Measurements from ENCODE around the gene TET3. TPM values are rescaled to one million over a fixed set of nuclear protein-coding genes. Genes with fewer than 3 reads are reported as not detected.

The TET3 gene
- total RNA-seq: 1 to 10 TPM; 1.9 to 3.9 TPM

GRCh38 chr2:73984203-73984921 lies at the start of gene TET3:
TET3 (plus strand) TSS chr2:73984910; CDS start chr2:73986404, 1,494 bp downstream.
- DNase-seq (ENCODE audit: low spot score): no peak
- Histone ChIP-seq H3K36me3 (no peaks in the 10 kb centered on the region), H3K4me3 (peak within 1 kb of the TSS; percentile 53 to 66), H3K9me3 (no peaks in the 10 kb centered on the region), H3K27ac (peak within 1 kb of the TSS; percentile 65), H3K27me3 (no peaks in the 10 kb centered on the region), H3K4me1 (peaks cover 0 to 76% of the 10 kb centered on the region in 2 donors)
- TF ChIP-seq, protein P1, sequence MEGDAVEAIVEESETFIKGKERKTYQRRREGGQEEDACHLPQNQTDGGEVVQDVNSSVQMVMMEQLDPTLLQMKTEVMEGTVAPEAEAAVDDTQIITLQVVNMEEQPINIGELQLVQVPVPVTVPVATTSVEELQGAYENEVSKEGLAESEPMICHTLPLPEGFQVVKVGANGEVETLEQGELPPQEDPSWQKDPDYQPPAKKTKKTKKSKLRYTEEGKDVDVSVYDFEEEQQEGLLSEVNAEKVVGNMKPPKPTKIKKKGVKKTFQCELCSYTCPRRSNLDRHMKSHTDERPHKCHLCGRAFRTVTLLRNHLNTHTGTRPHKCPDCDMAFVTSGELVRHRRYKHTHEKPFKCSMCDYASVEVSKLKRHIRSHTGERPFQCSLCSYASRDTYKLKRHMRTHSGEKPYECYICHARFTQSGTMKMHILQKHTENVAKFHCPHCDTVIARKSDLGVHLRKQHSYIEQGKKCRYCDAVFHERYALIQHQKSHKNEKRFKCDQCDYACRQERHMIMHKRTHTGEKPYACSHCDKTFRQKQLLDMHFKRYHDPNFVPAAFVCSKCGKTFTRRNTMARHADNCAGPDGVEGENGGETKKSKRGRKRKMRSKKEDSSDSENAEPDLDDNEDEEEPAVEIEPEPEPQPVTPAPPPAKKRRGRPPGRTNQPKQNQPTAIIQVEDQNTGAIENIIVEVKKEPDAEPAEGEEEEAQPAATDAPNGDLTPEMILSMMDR (IDR thresholded peaks at IDR 0.05): no peak

DNA sequence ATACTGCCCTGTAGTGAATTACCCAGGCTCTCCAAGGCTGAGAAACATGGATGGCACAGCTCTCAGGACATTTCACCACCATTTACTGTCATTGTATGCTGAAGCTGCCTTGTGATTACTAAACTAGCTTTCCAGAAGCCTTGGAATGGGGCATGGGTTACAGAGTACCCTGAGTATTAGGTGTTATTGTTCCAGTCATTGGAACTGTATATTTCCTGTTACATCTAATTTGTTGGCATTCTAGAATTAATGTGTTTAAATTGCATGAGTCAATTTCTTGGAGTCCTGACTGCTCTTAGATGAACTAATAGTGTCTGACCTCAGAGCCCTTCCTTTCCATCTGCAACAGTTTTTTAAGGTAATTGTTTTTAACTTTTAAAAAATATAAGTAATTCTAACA lies 49.1 kb upstream of the TET3 start:
- H3K36me3 ChIP-seq: peaks cover 9% of the 10 kb centered on the region
- DNase-seq (ENCODE audit: low spot score): no peak
- H3K4me3 ChIP-seq: no peak overlapping the region
- H3K27ac ChIP-seq: no peak overlapping the region
- H3K9me3 ChIP-seq: no peaks in the 10 kb centered on the region
- peaks cover 0 to 13% of the 10 kb centered on the region in 2 donors for H3K4me1 ChIP-seq
- H3K27me3 ChIP-seq: no peaks in the 10 kb centered on the region
- TF ChIP-seq, protein P1 (IDR thresholded peaks at IDR 0.05): no peak

GRCh38 chr2:73937103-73937885 lies 47.4 kb upstream of the TET3 start:
- peaks cover 0 to under 1% of the 10 kb centered on the region in 2 donors for H3K4me1 ChIP-seq
- DNase-seq (ENCODE audit: low spot score): no peak
- peaks cover 9% of the 10 kb centered on the region for H3K36me3 ChIP-seq
- H3K4me3 ChIP-seq: no peak overlapping the region
- no peak overlapping the region for H3K27ac ChIP-seq
- TF ChIP-seq, protein P1 (IDR thresholded peaks at IDR 0.05): no peak
- H3K27me3 ChIP-seq: no peaks in the 10 kb centered on the region
- H3K9me3 ChIP-seq: no peaks in the 10 kb centered on the region

GRCh38 chr2:73937899-73938298 lies 46.8 kb upstream of the TET3 start:
- Histone ChIP-seq H3K27me3 (no peaks in the 10 kb centered on the region), H3K4me1 (no peaks in the 10 kb centered on the region), H3K9me3 (no peaks in the 10 kb centered on the region), H3K27ac (no peak overlapping the region), H3K36me3 (peaks cover 4% of the 10 kb centered on the region), H3K4me3 (no peak overlapping the region)
- DNase-seq (ENCODE audit: low spot score): no peak
- TF ChIP-seq, protein P1 (IDR thresholded peaks at IDR 0.05): no peak

- H3K27me3 ChIP-seq: no peaks in the 10 kb centered on the region
- H3K36me3 ChIP-seq: no peaks in the 10 kb centered on the region
- H3K4me3 ChIP-seq: no peak overlapping the region
- H3K4me1 ChIP-seq: no peaks in the 10 kb centered on the region
- H3K9me3 ChIP-seq: no peaks in the 10 kb centered on the region
- no peak overlapping the region for H3K27ac ChIP-seq
- DNase-seq (ENCODE audit: low spot score): no peak
- TF ChIP-seq, protein P1 (IDR thresholded peaks at IDR 0.05): no peak
These were observed 45.9 kb upstream of the TET3 start for GRCh38 chr2:73938718-73939352.

Measured in right atrium auricular region (tissue), 2 donors.